ENCODE results near the gene PTPRN2. TPM values are rescaled to one million over a fixed set of nuclear protein-coding genes. Genes with fewer than 3 reads are reported as not detected.

Gene PTPRN2
- total RNA-seq, 2 experiments from 2014 or later = 0.70 TPM; not detected in 1

DNA sequence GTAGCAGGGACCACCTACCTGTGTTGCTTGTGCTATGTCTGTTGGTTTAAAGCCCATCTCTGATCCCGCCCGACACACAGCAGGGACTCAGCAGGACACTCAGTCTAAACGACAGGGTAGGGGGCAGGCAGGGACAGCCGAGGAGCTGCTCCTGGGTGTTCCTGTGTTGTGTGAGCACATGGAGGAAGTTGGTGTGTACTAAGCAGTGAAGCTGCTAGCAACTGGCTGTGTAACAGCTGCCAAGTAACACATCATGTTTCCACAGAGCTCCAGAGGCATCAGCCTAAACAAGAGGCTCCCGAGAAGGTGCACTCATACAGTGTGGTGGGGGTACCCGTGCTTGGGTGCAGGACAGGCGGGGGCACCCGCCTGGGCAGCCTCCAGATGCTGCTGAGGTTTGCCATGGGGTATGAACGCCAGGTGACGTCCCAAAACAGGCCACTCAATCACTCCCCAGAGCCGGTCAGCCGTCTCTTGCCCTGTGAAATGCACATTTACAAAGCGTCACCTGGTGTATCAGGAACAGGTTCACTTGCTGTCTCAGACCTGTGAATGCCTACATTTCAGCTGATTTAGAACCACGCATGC, 59.6 kb downstream of the PTPRN2 start:
- Histone ChIP-seq H2AFZ (ENCODE audit: low read length) (no peak overlapping the region), H4K20me1 (ENCODE audit: insufficient read depth, low read length) (no peaks in the 10 kb centered on the region), H3K4me1 (ENCODE audit: insufficient read depth, low read length, poor library complexity, severe bottlenecking) (no peaks in the 10 kb centered on the region), H3K27ac (ENCODE audit: low read depth, low read length, poor library complexity, severe bottlenecking) (no peak overlapping the region), H3K9me3 (ENCODE audit: low read length) (no peaks in the 10 kb centered on the region), H3K4me2 (ENCODE audit: low read length) (no peak overlapping the region), H3K4me3 (ENCODE audit: low read depth, low read length, poor library complexity, severe bottlenecking) (no peak overlapping the region), H3K36me3 (ENCODE audit: insufficient read depth, low read length) (no peaks in the 10 kb centered on the region), H3K79me2 (ENCODE audit: insufficient read depth, low read depth, low read length) (no peaks in the 10 kb centered on the region), H3K9me2 (ENCODE audit: insufficient read depth, low read length) (no peaks in the 10 kb centered on the region)
- POLR2A ChIA-PET = no interaction called here
- intact Hi-C loops (cut with micrococcal nuclease; ENCODE audit: unreplicated experiment) = no loop called here
- no peak for DNase-seq (ENCODE audit: low spot score)
- no peak for TF ChIP-seq EZH2phosphoT487 (IDR thresholded peaks at IDR 0.05; ENCODE audit: borderline replicate concordance, low read depth, low read length)
- TF ChIP-seq, protein P1, sequence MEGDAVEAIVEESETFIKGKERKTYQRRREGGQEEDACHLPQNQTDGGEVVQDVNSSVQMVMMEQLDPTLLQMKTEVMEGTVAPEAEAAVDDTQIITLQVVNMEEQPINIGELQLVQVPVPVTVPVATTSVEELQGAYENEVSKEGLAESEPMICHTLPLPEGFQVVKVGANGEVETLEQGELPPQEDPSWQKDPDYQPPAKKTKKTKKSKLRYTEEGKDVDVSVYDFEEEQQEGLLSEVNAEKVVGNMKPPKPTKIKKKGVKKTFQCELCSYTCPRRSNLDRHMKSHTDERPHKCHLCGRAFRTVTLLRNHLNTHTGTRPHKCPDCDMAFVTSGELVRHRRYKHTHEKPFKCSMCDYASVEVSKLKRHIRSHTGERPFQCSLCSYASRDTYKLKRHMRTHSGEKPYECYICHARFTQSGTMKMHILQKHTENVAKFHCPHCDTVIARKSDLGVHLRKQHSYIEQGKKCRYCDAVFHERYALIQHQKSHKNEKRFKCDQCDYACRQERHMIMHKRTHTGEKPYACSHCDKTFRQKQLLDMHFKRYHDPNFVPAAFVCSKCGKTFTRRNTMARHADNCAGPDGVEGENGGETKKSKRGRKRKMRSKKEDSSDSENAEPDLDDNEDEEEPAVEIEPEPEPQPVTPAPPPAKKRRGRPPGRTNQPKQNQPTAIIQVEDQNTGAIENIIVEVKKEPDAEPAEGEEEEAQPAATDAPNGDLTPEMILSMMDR (conservative IDR thresholded peaks at IDR 0.05; ENCODE audit: low read length) = no peak
- no TSS peak for BruUV-seq (replicated peaks)
- CTCF ChIA-PET (ENCODE audit: unreplicated experiment) = no interaction called here

DNA sequence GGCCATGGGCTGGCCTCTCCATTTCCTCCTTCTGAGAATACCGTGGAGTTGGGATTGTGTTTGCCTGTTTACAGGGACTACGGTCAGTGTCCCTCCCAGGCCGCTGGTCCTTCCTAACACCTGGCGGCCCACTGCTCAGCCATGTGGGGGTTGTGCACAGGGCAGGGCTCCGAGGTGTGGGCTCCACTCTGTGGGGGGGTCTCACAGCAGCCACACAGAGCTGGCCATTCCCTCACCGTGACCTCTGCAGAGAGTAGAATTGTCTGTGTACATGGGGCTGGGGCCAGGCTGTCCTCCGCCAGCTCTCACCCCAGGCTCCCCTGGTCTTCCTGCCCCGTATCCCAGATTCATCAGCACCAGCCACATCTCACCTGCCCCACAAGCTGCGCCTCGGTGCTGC, 60.1 kb downstream of the PTPRN2 start:
- Histone ChIP-seq H2AFZ (ENCODE audit: low read length) (no peak overlapping the region), H3K79me2 (ENCODE audit: insufficient read depth, low read depth, low read length) (no peaks in the 10 kb centered on the region), H3K9me2 (ENCODE audit: insufficient read depth, low read length) (no peaks in the 10 kb centered on the region), H3K4me2 (ENCODE audit: low read length) (no peak overlapping the region), H4K20me1 (ENCODE audit: insufficient read depth, low read length) (no peaks in the 10 kb centered on the region), H3K4me1 (ENCODE audit: insufficient read depth, low read length, poor library complexity, severe bottlenecking) (no peaks in the 10 kb centered on the region), H3K27ac (ENCODE audit: low read depth, low read length, poor library complexity, severe bottlenecking) (no peak overlapping the region), H3K36me3 (ENCODE audit: insufficient read depth, low read length) (no peaks in the 10 kb centered on the region), H3K4me3 (ENCODE audit: low read depth, low read length, poor library complexity, severe bottlenecking) (no peak overlapping the region), H3K9me3 (ENCODE audit: low read length) (0 out of 2 replicates have a peak, but pooled peaks cover 3% of the 10 kb centered on the region)
- POLR2A ChIA-PET = no interaction called here
- CTCF ChIA-PET (ENCODE audit: unreplicated experiment) = no interaction called here
- no TSS peak for BruUV-seq (replicated peaks)
- DNase-seq (ENCODE audit: low spot score) = no peak
- TF ChIP-seq EZH2phosphoT487 (IDR thresholded peaks at IDR 0.05; ENCODE audit: borderline replicate concordance, low read depth, low read length) = no peak
- TF ChIP-seq, protein P1 (conservative IDR thresholded peaks at IDR 0.05; ENCODE audit: low read length) = no peak
- intact Hi-C loops (cut with micrococcal nuclease; ENCODE audit: unreplicated experiment) = no loop called here

DNA sequence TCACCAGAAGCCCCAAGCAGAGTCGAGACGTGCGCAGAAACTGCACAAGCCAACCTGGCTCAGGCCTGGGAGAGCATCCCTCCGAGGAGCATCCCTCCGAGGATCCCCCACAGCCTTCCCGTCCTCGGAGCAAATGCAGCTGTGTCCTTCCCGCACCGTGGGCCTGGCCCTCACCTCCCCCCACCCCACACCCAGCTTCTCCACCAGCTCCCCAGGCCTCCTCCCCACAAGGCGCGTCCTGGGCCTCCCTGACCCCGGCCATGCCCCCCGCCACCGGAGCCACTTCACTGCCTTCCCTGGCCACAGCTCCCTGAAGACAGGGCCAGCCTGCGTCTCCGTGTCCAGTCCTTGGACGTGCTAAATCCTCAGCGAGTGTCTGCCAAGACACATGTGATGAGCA, 60.6 kb downstream of the PTPRN2 start:
- H3K9me3 ChIP-seq (ENCODE audit: low read length) = 0 out of 2 replicates have a peak, but pooled peaks cover 6% of the 10 kb centered on the region
- intact Hi-C loops (cut with micrococcal nuclease; ENCODE audit: unreplicated experiment) = no loop called here
- no TSS peak for BruUV-seq (replicated peaks)

More for the DNA sequence above, 60.6 kb downstream of the PTPRN2 start:
- Histone ChIP-seq H3K4me2 (ENCODE audit: low read length) (no peak overlapping the region), H4K20me1 (ENCODE audit: insufficient read depth, low read length) (no peaks in the 10 kb centered on the region), H3K79me2 (ENCODE audit: insufficient read depth, low read depth, low read length) (no peaks in the 10 kb centered on the region), H3K36me3 (ENCODE audit: insufficient read depth, low read length) (no peaks in the 10 kb centered on the region), H2AFZ (ENCODE audit: low read length) (no peak overlapping the region), H3K27ac (ENCODE audit: low read depth, low read length, poor library complexity, severe bottlenecking) (no peak overlapping the region), H3K4me3 (ENCODE audit: low read depth, low read length, poor library complexity, severe bottlenecking) (no peak overlapping the region), H3K4me1 (ENCODE audit: insufficient read depth, low read length, poor library complexity, severe bottlenecking) (no peaks in the 10 kb centered on the region), H3K9me2 (ENCODE audit: insufficient read depth, low read length) (no peaks in the 10 kb centered on the region)
- POLR2A ChIA-PET = no interaction called here
- TF ChIP-seq, protein P1 (conservative IDR thresholded peaks at IDR 0.05; ENCODE audit: low read length) = no peak
- TF ChIP-seq EZH2phosphoT487 (IDR thresholded peaks at IDR 0.05; ENCODE audit: borderline replicate concordance, low read depth, low read length) = no peak
- CTCF ChIA-PET (ENCODE audit: unreplicated experiment) = no interaction called here
- no peak for DNase-seq (ENCODE audit: low spot score)

Measured in OCI-LY7 (cell line).